CD8-positive, alpha-beta memory T cell (primary cell): Measurements from ENCODE around the gene MAST1. TPM values are rescaled to one million over a fixed set of nuclear protein-coding genes. Genes with fewer than 3 reads are reported as not detected.
A peak's percentile ranks its signal among the peaks of the same experiment; 100 is the strongest.

Experiments
- CTCF ChIA-PET: fragments of 350-600 bp; sonication (Branson Sonifier 250); formaldehyde crosslinking; loops from one replicate; lab custom pipeline; 2021; ENCODE audit warnings: antibody characterized with exemption; lab: Charles Lee
- POLR2A ChIA-PET: fragments of 350-600 bp; sonication (Branson Sonifier 250); formaldehyde crosslinking; loops from one replicate; lab custom pipeline; 2021; ENCODE audit warnings: antibody characterized with exemption; lab: Charles Lee
- DNase-seq, 5 donors: peaks; one replicate each; pipeline versions ENCODE4 v3.0.0 to v3.0.0-alpha.2; 2020 to 2022; ENCODE audit warnings: mixed read lengths in 1 of 5
- H3K27ac ChIP-seq: one replicate; pipeline ENCODE4 v1.7.0; 2013; ENCODE audit warnings: low read depth, mild to moderate bottlenecking, low read length, moderate library complexity
- H3K27me3 ChIP-seq: 2 replicates; pipeline ENCODE4 v1.7.0; 2013; ENCODE audit warnings: low read length, mild to moderate bottlenecking; ENCODE audit not compliant: insufficient read depth, poor library complexity, severe bottlenecking
- H3K36me3 ChIP-seq: 2 replicates; pipeline ENCODE4 v1.7.0; 2013; ENCODE audit warnings: mild to moderate bottlenecking, low read length, moderate library complexity; ENCODE audit not compliant: insufficient read depth
- H3K4me1 ChIP-seq: 2 replicates; pipeline ENCODE4 v1.7.0; 2013; ENCODE audit warnings: mild to moderate bottlenecking, low read length, moderate library complexity; ENCODE audit not compliant: insufficient read depth
- H3K4me3 ChIP-seq: 2 replicates; pipeline ENCODE4 v1.7.0; 2013; ENCODE audit warnings: mild to moderate bottlenecking, low read length
- H3K9me3 ChIP-seq: 2 replicates; pipeline ENCODE4 v1.7.0; 2013; ENCODE audit warnings: mild to moderate bottlenecking, low read length
- H3K27ac Mint-ChIP-seq, 8 donors: one replicate each; pipeline ENCODE4 v1.8.0; 2020 to 2021; ENCODE audit warnings: mixed read lengths in 8 of 8, mild to moderate bottlenecking in 6 of 8, inconsistent platforms in 3 of 8, moderate library complexity in 3 of 8
- H3K27me3 Mint-ChIP-seq, 2 donors: one replicate each; pipeline ENCODE4 v1.8.0; 2020 to 2021; ENCODE audit warnings: mixed read lengths in 2 of 2, mild to moderate bottlenecking in 1 of 2, moderate library complexity in 1 of 2
- H3K36me3 Mint-ChIP-seq, 3 donors: one replicate each; pipeline ENCODE4 v1.8.0; 2020 to 2021; ENCODE audit warnings: mixed read lengths in 3 of 3, inconsistent platforms in 1 of 3, mild to moderate bottlenecking in 1 of 3
- H3K4me1 Mint-ChIP-seq, 3 donors: one replicate each; pipeline ENCODE4 v1.8.0; 2020 to 2021; ENCODE audit warnings: mixed read lengths in 3 of 3, inconsistent platforms in 1 of 3, mild to moderate bottlenecking in 1 of 3
- H3K4me3 Mint-ChIP-seq, 7 donors: one replicate each; pipeline ENCODE4 v1.8.0; 2020 to 2021; ENCODE audit warnings: mixed read lengths in 7 of 7, mild to moderate bottlenecking in 6 of 7, moderate library complexity in 4 of 7, inconsistent platforms in 2 of 7
- H3K9me3 Mint-ChIP-seq, 5 donors: one replicate each; pipeline ENCODE4 v1.8.0; 2020 to 2022; ENCODE audit warnings: mixed read lengths in 5 of 5, mild to moderate bottlenecking in 3 of 5, moderate library complexity in 2 of 5, inconsistent platforms in 1 of 5
- polyA plus RNA-seq: library from polyadenylated mRNA; unstranded; fragments of 300-500 nt; fragmentation: Illumina TruSeq; gene quantifications from one replicate; pipeline ENCODE4 v1.2.3, GENCODE V29; 2021
- total RNA-seq, 2 experiments: library from RNA; stranded (reverse); gene quantifications; one replicate each; pipeline ENCODE4 v1.2.3, GENCODE V29; 2021

The MAST1 gene
- total and polyA plus RNA-seq, 3 experiments from 2014 or later, result 0.24 to 1.2 (median 0.38) TPM

- Mint-ChIP-seq H3K36me3 (peaks cover 0 to 3% (median 0%) of the 10 kb centered on the region in 3 donors), H3K4me3 (peak overlapping the region in 3 of 7 donors; percentile 42 to 49 (median 47)), H3K4me1 (peaks cover 32 to 44% (median 43%) of the 10 kb centered on the region in 3 donors), H3K27ac (peak overlapping the region in 1 of 8 donors; percentile 65), H3K27me3 (peaks cover 80 to 81% of the 10 kb centered on the region in 2 donors), H3K9me3 (peaks cover 0 to 12% (median 6%) of the 10 kb centered on the region in 5 donors)
- no peak for DNase-seq
- Histone ChIP-seq H3K27me3 (peaks cover 76% of the 10 kb centered on the region), H3K4me3 (no peak overlapping the region), H3K9me3 (no peaks in the 10 kb centered on the region), H3K27ac (no peak overlapping the region), H3K36me3 (no peaks in the 10 kb centered on the region), H3K4me1 (peaks cover 27% of the 10 kb centered on the region)
- ChIA-PET CTCF (interaction anchor here (1.4 to 1.7 kb wide), 2 partner anchors 39 to 69 kb away, joined by 3 to 4 read pairs; no protein-coding TSS in a partner anchor), POLR2A (no interaction called here)
These were observed 3.1 kb upstream of the MAST1 start for GRCh38 chr19:12834976-12835757.

- Histone ChIP-seq H3K36me3 (no peaks in the 10 kb centered on the region), H3K4me3 (no peak overlapping the region), H3K9me3 (no peaks in the 10 kb centered on the region), H3K27me3 (peaks cover 76% of the 10 kb centered on the region), H3K4me1 (peaks cover 34% of the 10 kb centered on the region), H3K27ac (no peak overlapping the region)
- Mint-ChIP-seq H3K27ac (no peak overlapping the region), H3K9me3 (peaks cover 0 to 14% (median 3%) of the 10 kb centered on the region in 5 donors), H3K36me3 (peaks cover 0 to 3% (median 0%) of the 10 kb centered on the region in 3 donors), H3K4me3 (peak overlapping the region in 3 of 7 donors; percentile 20 to 53 (median 38)), H3K4me1 (peaks cover 41 to 57% (median 54%) of the 10 kb centered on the region in 3 donors), H3K27me3 (peaks cover 79 to 81% of the 10 kb centered on the region in 2 donors)
- ChIA-PET CTCF (interaction anchor here (0.6 to 1.2 kb wide), 2 partner anchors 11 to 16 kb away, joined by 4 read pairs; no protein-coding TSS in a partner anchor), POLR2A (no interaction called here)
- no peak for DNase-seq
These were observed 1.8 kb upstream of the MAST1 start for GRCh38 chr19:12836529-12836863.

- Mint-ChIP-seq H3K9me3 (peaks cover 0 to 14% (median 3%) of the 10 kb centered on the region in 5 donors), H3K4me1 (peaks cover 35 to 55% (median 52%) of the 10 kb centered on the region in 3 donors), H3K27ac (peak overlapping the region in 2 of 8 donors; percentile 41 to 51), H3K4me3 (peak overlapping the region in 5 of 7 donors; percentile 5 to 73 (median 47)), H3K27me3 (peaks cover 76 to 78% of the 10 kb centered on the region in 2 donors), H3K36me3 (peaks cover 0 to 4% (median 0%) of the 10 kb centered on the region in 3 donors)
- H3K27ac ChIP-seq, result no peak overlapping the region
- H3K4me1 ChIP-seq, result peaks cover 36% of the 10 kb centered on the region
- H3K27me3 ChIP-seq, result peaks cover 76% of the 10 kb centered on the region
- H3K36me3 ChIP-seq, result no peaks in the 10 kb centered on the region
- CTCF ChIA-PET, result interaction anchor here (1.2 kb wide), 2 partner anchors 10 to 71 kb away, joined by 4 read pairs; no protein-coding TSS in a partner anchor
- no peak overlapping the region for H3K4me3 ChIP-seq
- no peaks in the 10 kb centered on the region for H3K9me3 ChIP-seq
- POLR2A ChIA-PET, result no interaction called here
- DNase-seq, result no peak
These were observed 1.1 kb upstream of the MAST1 start for GRCh38 chr19:12837225-12837624.

DNA sequence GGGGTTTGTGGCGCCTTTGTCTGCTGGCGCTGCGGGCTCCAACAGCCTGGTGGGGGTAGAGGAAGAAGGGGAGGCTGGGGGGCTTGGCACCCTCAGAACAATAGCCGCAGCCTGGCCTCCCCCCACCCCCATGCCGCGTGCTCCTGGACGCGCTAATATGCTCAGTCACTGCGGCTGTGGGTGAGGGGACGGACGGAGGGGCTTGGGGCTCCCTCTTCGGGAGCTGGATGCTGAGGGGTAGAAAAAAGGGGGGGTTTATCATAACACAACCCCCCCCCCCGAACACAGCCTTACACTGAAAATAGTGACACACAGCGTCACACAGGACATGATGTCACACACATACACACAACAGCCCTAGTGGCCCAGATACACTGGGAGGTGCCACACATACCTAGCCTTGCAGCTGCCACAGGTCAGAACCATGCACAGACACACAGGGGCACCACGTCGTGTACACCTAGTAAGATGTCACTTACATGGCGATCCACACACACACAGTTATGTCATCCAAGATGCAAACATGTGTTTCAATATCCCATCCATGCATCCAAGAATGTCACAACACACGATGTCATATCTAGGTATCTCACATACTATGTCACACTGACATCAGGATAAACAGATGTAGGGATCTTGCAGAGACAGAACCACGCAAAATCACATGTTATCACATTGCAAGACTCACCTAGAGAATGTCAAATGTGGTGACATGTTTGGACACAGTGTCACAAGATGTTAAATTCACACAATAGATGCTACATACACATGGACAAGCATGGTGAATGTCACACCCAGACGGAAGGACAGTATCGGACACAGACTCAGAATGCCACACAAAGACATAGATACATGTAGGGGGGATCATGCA lies 806 bp downstream of the MAST1 start:
- ChIA-PET CTCF (no interaction called here), POLR2A (no interaction called here)
- peak overlapping the region; percentile 14 for H3K4me3 ChIP-seq
- Mint-ChIP-seq H3K36me3 (peaks cover 0 to 1% (median 0%) of the 10 kb centered on the region in 3 donors), H3K27me3 (peaks cover 73 to 79% of the 10 kb centered on the region in 2 donors), H3K27ac (peak overlapping the region in 6 of 8 donors; percentile 24 to 85 (median 58)), H3K4me3 (peak overlapping the region; percentile 57 to 87 (median 76)), H3K4me1 (peaks cover 28 to 45% (median 41%) of the 10 kb centered on the region in 3 donors), H3K9me3 (peaks cover 0 to 14% (median 2%) of the 10 kb centered on the region in 5 donors)
- H3K27me3 ChIP-seq, result peaks cover 74% of the 10 kb centered on the region
- no peaks in the 10 kb centered on the region for H3K36me3 ChIP-seq
- H3K4me1 ChIP-seq, result peaks cover 24% of the 10 kb centered on the region
- H3K27ac ChIP-seq, result no peak overlapping the region
- H3K9me3 ChIP-seq, result no peaks in the 10 kb centered on the region
- peak in 3 of 5 donors; percentile 24 to 58 (median 25) for DNase-seq

- Mint-ChIP-seq H3K4me3 (peak overlapping the region in 4 of 7 donors; percentile 40 to 70 (median 50)), H3K27me3 (peaks cover 68 to 78% of the 10 kb centered on the region in 2 donors), H3K4me1 (peaks cover 23 to 40% (median 33%) of the 10 kb centered on the region in 3 donors), H3K36me3 (peaks cover 0 to 1% (median 0%) of the 10 kb centered on the region in 3 donors), H3K27ac (peak overlapping the region in 2 of 8 donors; percentile 6 to 38), H3K9me3 (peaks cover 0 to 10% (median 0%) of the 10 kb centered on the region in 5 donors)
- peaks cover 64% of the 10 kb centered on the region for H3K27me3 ChIP-seq
- no peaks in the 10 kb centered on the region for H3K9me3 ChIP-seq
- DNase-seq, result peak in 3 of 5 donors; percentile 18 to 53 (median 34)
- no peaks in the 10 kb centered on the region for H3K36me3 ChIP-seq
- peaks cover 24% of the 10 kb centered on the region for H3K4me1 ChIP-seq
- H3K4me3 ChIP-seq, result no peak overlapping the region
- no peak overlapping the region for H3K27ac ChIP-seq
- CTCF ChIA-PET, result no interaction called here
- POLR2A ChIA-PET, result no interaction called here
These were observed 2.1 kb downstream of the MAST1 start for GRCh38 chr19:12840091-12841079.

- ChIA-PET POLR2A (no interaction called here), CTCF (no interaction called here)
- peaks cover 57% of the 10 kb centered on the region for H3K27me3 ChIP-seq
- Mint-ChIP-seq H3K9me3 (peaks cover 0 to 10% (median 0%) of the 10 kb centered on the region in 5 donors), H3K36me3 (peaks cover 0 to 1% (median 0%) of the 10 kb centered on the region in 3 donors), H3K27me3 (peaks cover 64 to 78% of the 10 kb centered on the region in 2 donors), H3K4me3 (peak overlapping the region in 6 of 7 donors; percentile 24 to 61 (median 46)), H3K27ac (peak overlapping the region in 1 of 8 donors; percentile 6), H3K4me1 (peaks cover 23 to 40% (median 33%) of the 10 kb centered on the region in 3 donors)
- no peaks in the 10 kb centered on the region for H3K9me3 ChIP-seq
- no peaks in the 10 kb centered on the region for H3K36me3 ChIP-seq
- DNase-seq, result no peak
- no peak overlapping the region for H3K27ac ChIP-seq
- no peak overlapping the region for H3K4me3 ChIP-seq
- H3K4me1 ChIP-seq, result peaks cover 24% of the 10 kb centered on the region
These were observed 2.8 kb downstream of the MAST1 start for GRCh38 chr19:12841094-12841493.

DNA sequence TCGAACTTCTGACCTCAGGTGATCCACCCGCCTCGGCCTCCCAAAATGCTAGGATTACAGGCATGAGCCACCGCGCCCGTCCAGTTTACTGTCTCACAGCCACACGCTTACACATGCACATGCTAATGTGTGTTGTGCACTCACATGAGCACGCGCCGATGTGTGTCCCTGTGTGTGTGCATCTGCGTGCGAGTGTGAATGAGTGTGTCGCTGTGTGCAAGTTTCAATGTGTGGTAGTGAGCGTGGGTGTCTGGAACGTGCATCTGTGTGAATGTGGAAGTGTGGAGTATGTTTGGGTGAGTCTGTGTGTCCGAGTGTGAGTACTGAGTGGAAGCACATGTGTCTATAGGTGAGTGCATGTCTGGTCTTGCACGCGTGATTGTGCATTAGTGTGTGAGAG lies 4.2 kb downstream of the MAST1 start:
- H3K36me3 ChIP-seq, result no peaks in the 10 kb centered on the region
- ChIA-PET POLR2A (no interaction called here), CTCF (no interaction called here)
- Mint-ChIP-seq H3K9me3 (peaks cover 0 to 10% (median 0%) of the 10 kb centered on the region in 5 donors), H3K27me3 (peaks cover 58 to 77% of the 10 kb centered on the region in 2 donors), H3K4me3 (no peak overlapping the region), H3K27ac (no peak overlapping the region), H3K4me1 (peaks cover 20 to 37% (median 34%) of the 10 kb centered on the region in 3 donors), H3K36me3 (peaks cover 0 to 1% (median 0%) of the 10 kb centered on the region in 3 donors)
- peaks cover 57% of the 10 kb centered on the region for H3K27me3 ChIP-seq
- peaks cover 28% of the 10 kb centered on the region for H3K4me1 ChIP-seq
- no peaks in the 10 kb centered on the region for H3K9me3 ChIP-seq
- no peak for DNase-seq
- no peak overlapping the region for H3K27ac ChIP-seq
- H3K4me3 ChIP-seq, result no peak overlapping the region
